ENCODE data around the gene MYO1E. TPM values are rescaled to one million over a fixed set of nuclear protein-coding genes. Genes with fewer than 3 reads are reported as not detected.

MYO1E gene
- total RNA-seq, 1 donor from 2014 or later, result 190 TPM

- DNase-seq (ENCODE audit: low read depth), result no peak
- H3K4me3 ChIP-seq (ENCODE audit: low read depth, low read length), result no peak overlapping the region
- H3K27me3 ChIP-seq (ENCODE audit: control insufficient read depth, insufficient read depth, low read length), result no peaks in the 10 kb centered on the region
- TF ChIP-seq CTCF (IDR thresholded peaks at IDR 0.05; ENCODE audit: insufficient read depth, low read length, poor library complexity, severe bottlenecking), result no peak
- peaks cover 3% of the 10 kb centered on the region for H3K36me3 ChIP-seq (ENCODE audit: control insufficient read depth, insufficient read depth, low read length)
Observed at GRCh38 chr15:59205839-59206622, 166.6 kb downstream of the MYO1E start.

GRCh38 chr15:59203657-59204056 is 169.0 kb downstream of the MYO1E start:
- H3K36me3 ChIP-seq (ENCODE audit: control insufficient read depth, insufficient read depth, low read length), result peaks cover 3% of the 10 kb centered on the region
- DNase-seq (ENCODE audit: low read depth), result no peak
- TF ChIP-seq CTCF (IDR thresholded peaks at IDR 0.05; ENCODE audit: insufficient read depth, low read length, poor library complexity, severe bottlenecking), result no peak

GRCh38 chr15:59203008-59203407 is 169.7 kb downstream of the MYO1E start:
- no peak for TF ChIP-seq CTCF (IDR thresholded peaks at IDR 0.05; ENCODE audit: insufficient read depth, low read length, poor library complexity, severe bottlenecking)
- no peak for DNase-seq (ENCODE audit: low read depth)
- Histone ChIP-seq H3K27me3 (ENCODE audit: control insufficient read depth, insufficient read depth, low read length) (no peaks in the 10 kb centered on the region), H3K36me3 (ENCODE audit: control insufficient read depth, insufficient read depth, low read length) (peaks cover 3% of the 10 kb centered on the region), H3K4me3 (ENCODE audit: low read depth, low read length) (no peak overlapping the region)

More at GRCh38 chr15:59203657-59204056, 169.0 kb downstream of the MYO1E start:
- no peak overlapping the region for H3K4me3 ChIP-seq (ENCODE audit: low read depth, low read length)
- H3K27me3 ChIP-seq (ENCODE audit: control insufficient read depth, insufficient read depth, low read length), result no peaks in the 10 kb centered on the region

GRCh38 chr15:59200560-59200959 is 172.1 kb downstream of the MYO1E start:
- H3K27me3 ChIP-seq (ENCODE audit: control insufficient read depth, insufficient read depth, low read length), result no peaks in the 10 kb centered on the region
- TF ChIP-seq CTCF (IDR thresholded peaks at IDR 0.05; ENCODE audit: insufficient read depth, low read length, poor library complexity, severe bottlenecking), result no peak
- peaks cover 3% of the 10 kb centered on the region for H3K36me3 ChIP-seq (ENCODE audit: control insufficient read depth, insufficient read depth, low read length)
- no peak for DNase-seq (ENCODE audit: low read depth)
- H3K4me3 ChIP-seq (ENCODE audit: low read depth, low read length), result no peak overlapping the region

GRCh38 chr15:59199626-59200465 is 172.8 kb downstream of the MYO1E start:
- Histone ChIP-seq H3K4me3 (ENCODE audit: low read depth, low read length) (no peak overlapping the region), H3K27me3 (ENCODE audit: control insufficient read depth, insufficient read depth, low read length) (no peaks in the 10 kb centered on the region), H3K36me3 (ENCODE audit: control insufficient read depth, insufficient read depth, low read length) (peaks cover 3% of the 10 kb centered on the region)
- peak; percentile 60 for DNase-seq (ENCODE audit: low read depth)
- no peak for TF ChIP-seq CTCF (IDR thresholded peaks at IDR 0.05; ENCODE audit: insufficient read depth, low read length, poor library complexity, severe bottlenecking)
